Measurements from ENCODE around the gene COQ10B.
"Not testable (repeated sequence)": the region's sequence is repeated elsewhere in the genome, so short reads cannot be mapped to it uniquely, and the experiment has no call there.

The COQ10B gene

GRCh38 chr2:197452754-197453122, 614 bp upstream of the COQ10B start:
- DNase-seq, result no peak

GRCh38 chr2:197453914-197454398, 604 bp downstream of the COQ10B start:
- DNase-seq, result no peak

GRCh38 chr2:197454923-197455322, 1.6 kb downstream of the COQ10B start:
- DNase-seq, result no peak

GRCh38 chr2:197455428-197455827, 2.1 kb downstream of the COQ10B start:
- no peak for DNase-seq

GRCh38 chr2:197460649-197461048, 7.3 kb downstream of the COQ10B start:
- DNase-seq, result no peak

- DNase-seq, result no peak
Measured at GRCh38 chr2:197461057-197461456, 7.7 kb downstream of the COQ10B start.

- no peak for DNase-seq
Measured at GRCh38 chr2:197464175-197464574, 10.8 kb downstream of the COQ10B start.

- no peak for DNase-seq
Measured at GRCh38 chr2:197472166-197472565, 18.8 kb downstream of the COQ10B start.

GRCh38 chr2:197477797-197478196, 24.4 kb downstream of the COQ10B start:
- DNase-seq, result no peak

- DNase-seq, result no peak
Measured at GRCh38 chr2:197480165-197481036, 27.0 kb downstream of the COQ10B start.

- DNase-seq, result not testable (repeated sequence)
Measured at GRCh38 chr2:197484248-197484647, 30.9 kb downstream of the COQ10B start.

GRCh38 chr2:197486175-197486574, 32.8 kb downstream of the COQ10B start:
- no peak for DNase-seq

GRCh38 chr2:197487385-197487784, 34.0 kb downstream of the COQ10B start:
- no peak for DNase-seq

- DNase-seq, result no peak
Measured at GRCh38 chr2:197495433-197496134, 42.2 kb downstream of the COQ10B start.

GRCh38 chr2:197496695-197497094, 43.3 kb downstream of the COQ10B start:
- no peak for DNase-seq

- no peak for DNase-seq
Measured at GRCh38 chr2:197497326-197497725, 44.0 kb downstream of the COQ10B start.

- DNase-seq, result no peak
Measured at GRCh38 chr2:197498235-197498936, 45.0 kb downstream of the COQ10B start.

- peak; percentile 57 for DNase-seq
Measured at GRCh38 chr2:197498937-197499593, 45.7 kb downstream of the COQ10B start.

- peak; percentile 97 for DNase-seq
Measured at GRCh38 chr2:197499594-197500502, 46.5 kb downstream of the COQ10B start, which contains the start of the genes HSPD1 and HSPE1. HSPD1 (minus strand) TSS chr2:197499840; CDS start chr2:197498848, 992 bp downstream. HSPE1 (plus strand) TSS chr2:197500379; CDS start chr2:197500437, 58 bp downstream.

- no peak for DNase-seq
Measured at GRCh38 chr2:197500503-197501131, 47.3 kb downstream of the COQ10B start.

GRCh38 chr2:197502201-197502600, 48.8 kb downstream of the COQ10B start:
- DNase-seq, result no peak
